Tongue (tissue), 2 donors: ENCODE measurements around the gene RBM19. TPM values are rescaled to one million over a fixed set of nuclear protein-coding genes. Genes with fewer than 3 reads are reported as not detected.
"Not testable (repeated sequence)": the region's sequence is repeated elsewhere in the genome, so short reads cannot be mapped to it uniquely, and the experiment has no call there.

Experiments
- DNase-seq: peaks from one replicate; pipeline ENCODE4 v3.0.0-alpha.2; 2015
- total RNA-seq: library from RNA; depleted of rRNA; stranded (reverse); fragments of >200 nt; gene quantifications from one replicate; pipeline ENCODE4 v1.2.3, GENCODE V29; 2014

The RBM19 gene
- 19.5 TPM for total RNA-seq

GRCh38 chr12:113965951-113966797, at the start of gene RBM19:
TSS of gene RBM19 (minus strand) at chr12:113966325. CDS start at chr12:113966227, 98 bp downstream.
- peak; percentile 100 for DNase-seq

GRCh38 chr12:114015851-114016250, 49.7 kb upstream of the RBM19 start:
- no peak for DNase-seq

- DNase-seq: peak; percentile 49
These were observed 47.6 kb upstream of the RBM19 start for GRCh38 chr12:114013575-114014345.

GRCh38 chr12:114012744-114013431, 46.8 kb upstream of the RBM19 start:
- no peak for DNase-seq

- DNase-seq: no peak
These were observed 45.6 kb upstream of the RBM19 start for GRCh38 chr12:114011711-114012110.

GRCh38 chr12:114006482-114007425, 40.6 kb upstream of the RBM19 start:
- no peak for DNase-seq

GRCh38 chr12:114004402-114004801, 38.3 kb upstream of the RBM19 start:
- DNase-seq: no peak

GRCh38 chr12:114003286-114003685, 37.2 kb upstream of the RBM19 start:
- no peak for DNase-seq

- DNase-seq: no peak
These were observed 35.6 kb upstream of the RBM19 start for GRCh38 chr12:114001511-114002340.

GRCh38 chr12:114000861-114001260, 34.7 kb upstream of the RBM19 start:
- no peak for DNase-seq

- DNase-seq: not testable (repeated sequence)
These were observed 34.1 kb upstream of the RBM19 start for GRCh38 chr12:114000261-114000660.

- DNase-seq: no peak
These were observed 31.2 kb upstream of the RBM19 start for GRCh38 chr12:113997365-113997764.

- no peak for DNase-seq
These were observed 29.9 kb upstream of the RBM19 start for GRCh38 chr12:113996026-113996425.

- DNase-seq: no peak
These were observed 27.9 kb upstream of the RBM19 start for GRCh38 chr12:113994051-113994450.

- DNase-seq: not testable (repeated sequence)
These were observed 26.6 kb upstream of the RBM19 start for GRCh38 chr12:113992751-113993150.

- no peak for DNase-seq
These were observed 25.3 kb upstream of the RBM19 start for GRCh38 chr12:113991224-113992044.

GRCh38 chr12:113990250-113991223, 24.4 kb upstream of the RBM19 start:
- DNase-seq: peak; percentile 5

- DNase-seq: no peak
These were observed 22.9 kb upstream of the RBM19 start for GRCh38 chr12:113988976-113989375.
